Chondrocyte (in vitro differentiated cells): ENCODE results near the gene PPM1K. TPM values are rescaled to one million over a fixed set of nuclear protein-coding genes. Genes with fewer than 3 reads are reported as not detected.

Experiments used
- DNase-seq: peaks from one replicate; pipeline ENCODE4 v3.0.0; 2021; ENCODE audit warnings: mixed read lengths, low spot score
- H3K27ac Mint-ChIP-seq: one replicate; pipeline ENCODE4 v1.8.0; 2021; ENCODE audit warnings: mild to moderate bottlenecking, moderate library complexity, mixed read lengths; ENCODE audit not compliant: unreplicated experiment
- H3K27me3 Mint-ChIP-seq: 2 replicates; pipeline ENCODE4 v1.8.0; 2021; ENCODE audit warnings: low read depth, mixed read lengths
- H3K36me3 Mint-ChIP-seq: 2 replicates; pipeline ENCODE4 v1.8.0; 2021; ENCODE audit warnings: low read depth, mixed read lengths
- H3K4me1 Mint-ChIP-seq: 2 replicates; pipeline ENCODE4 v1.8.0; 2021; ENCODE audit warnings: low read depth, mild to moderate bottlenecking, mixed read lengths
- H3K4me3 Mint-ChIP-seq: one replicate; pipeline ENCODE4 v1.8.0; 2021; ENCODE audit warnings: mild to moderate bottlenecking, moderate library complexity, mixed read lengths; ENCODE audit not compliant: unreplicated experiment
- H3K9me3 Mint-ChIP-seq: 2 replicates; pipeline ENCODE4 v1.8.0; 2021; ENCODE audit warnings: low read depth, mixed read lengths
- total RNA-seq: library from RNA; stranded (reverse); gene quantifications from 3 replicates; pipeline ENCODE4 v1.2.1, GENCODE V29; 2021
- TF ChIP-seq, protein P1 (sequence below): fragments of 200-600 bp; sonication (generic); IDR thresholded peaks from 2 replicates; pipeline ENCODE4 v1.5.0; 2021; ENCODE audit warnings: antibody characterized with exemption, mild to moderate bottlenecking, moderate library complexity

PPM1K gene
- total RNA-seq, 1 donor from 2014 or later, result 17.0 TPM

DNA sequence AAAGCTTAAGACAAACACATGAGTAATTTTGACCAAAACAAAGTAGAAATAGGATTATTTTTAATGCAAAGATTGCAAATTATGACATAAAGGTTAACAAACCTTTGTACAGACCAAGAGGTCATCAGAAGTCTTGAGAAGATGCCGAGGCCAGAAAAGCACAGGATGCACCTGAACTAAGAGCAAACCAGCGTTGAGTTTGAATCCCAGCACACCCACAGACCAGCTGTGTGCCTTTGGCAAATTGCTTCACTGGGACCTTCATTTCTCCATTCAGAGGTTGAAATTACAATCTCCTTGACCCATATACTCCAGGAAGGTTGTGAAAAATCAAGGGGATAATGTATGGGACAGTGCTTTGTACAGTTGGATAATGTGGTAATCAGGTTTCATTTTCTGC, 56.6 kb downstream of the PPM1K start:
- no peaks in the 10 kb centered on the region for H3K36me3 Mint-ChIP-seq
- H3K4me3 Mint-ChIP-seq, result no peak overlapping the region
- H3K27me3 Mint-ChIP-seq, result no peaks in the 10 kb centered on the region
- no peak for DNase-seq
- TF ChIP-seq, protein P1, sequence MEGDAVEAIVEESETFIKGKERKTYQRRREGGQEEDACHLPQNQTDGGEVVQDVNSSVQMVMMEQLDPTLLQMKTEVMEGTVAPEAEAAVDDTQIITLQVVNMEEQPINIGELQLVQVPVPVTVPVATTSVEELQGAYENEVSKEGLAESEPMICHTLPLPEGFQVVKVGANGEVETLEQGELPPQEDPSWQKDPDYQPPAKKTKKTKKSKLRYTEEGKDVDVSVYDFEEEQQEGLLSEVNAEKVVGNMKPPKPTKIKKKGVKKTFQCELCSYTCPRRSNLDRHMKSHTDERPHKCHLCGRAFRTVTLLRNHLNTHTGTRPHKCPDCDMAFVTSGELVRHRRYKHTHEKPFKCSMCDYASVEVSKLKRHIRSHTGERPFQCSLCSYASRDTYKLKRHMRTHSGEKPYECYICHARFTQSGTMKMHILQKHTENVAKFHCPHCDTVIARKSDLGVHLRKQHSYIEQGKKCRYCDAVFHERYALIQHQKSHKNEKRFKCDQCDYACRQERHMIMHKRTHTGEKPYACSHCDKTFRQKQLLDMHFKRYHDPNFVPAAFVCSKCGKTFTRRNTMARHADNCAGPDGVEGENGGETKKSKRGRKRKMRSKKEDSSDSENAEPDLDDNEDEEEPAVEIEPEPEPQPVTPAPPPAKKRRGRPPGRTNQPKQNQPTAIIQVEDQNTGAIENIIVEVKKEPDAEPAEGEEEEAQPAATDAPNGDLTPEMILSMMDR, result no peak
- no peak overlapping the region for H3K27ac Mint-ChIP-seq
- H3K9me3 Mint-ChIP-seq, result peaks cover 5% of the 10 kb centered on the region
- peaks cover 9% of the 10 kb centered on the region for H3K4me1 Mint-ChIP-seq

DNA sequence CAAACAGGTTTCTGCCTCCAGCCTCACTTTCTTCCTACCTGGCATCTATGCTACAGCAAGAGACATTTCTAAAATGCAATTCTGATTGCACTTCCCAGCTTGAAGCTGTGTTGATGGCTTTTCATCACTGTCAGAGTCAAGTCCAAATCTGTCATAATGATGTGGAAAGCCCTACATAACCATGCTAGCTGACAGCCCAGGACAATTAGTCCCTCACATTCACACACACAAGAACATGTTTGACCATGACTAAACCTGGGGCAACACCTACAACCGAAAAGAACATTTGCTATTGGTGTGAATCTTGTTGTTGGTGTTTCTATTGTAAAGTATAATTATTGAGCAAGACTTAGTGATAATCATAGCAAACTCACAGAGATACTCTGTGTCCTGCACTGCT, 58.2 kb downstream of the PPM1K start:
- no peaks in the 10 kb centered on the region for H3K27me3 Mint-ChIP-seq
- TF ChIP-seq, protein P1, result no peak
- no peak for DNase-seq
- peaks cover 4% of the 10 kb centered on the region for H3K4me1 Mint-ChIP-seq
- H3K27ac Mint-ChIP-seq, result no peak overlapping the region
- peaks cover 5% of the 10 kb centered on the region for H3K9me3 Mint-ChIP-seq
- no peak overlapping the region for H3K4me3 Mint-ChIP-seq
- H3K36me3 Mint-ChIP-seq, result no peaks in the 10 kb centered on the region

DNA sequence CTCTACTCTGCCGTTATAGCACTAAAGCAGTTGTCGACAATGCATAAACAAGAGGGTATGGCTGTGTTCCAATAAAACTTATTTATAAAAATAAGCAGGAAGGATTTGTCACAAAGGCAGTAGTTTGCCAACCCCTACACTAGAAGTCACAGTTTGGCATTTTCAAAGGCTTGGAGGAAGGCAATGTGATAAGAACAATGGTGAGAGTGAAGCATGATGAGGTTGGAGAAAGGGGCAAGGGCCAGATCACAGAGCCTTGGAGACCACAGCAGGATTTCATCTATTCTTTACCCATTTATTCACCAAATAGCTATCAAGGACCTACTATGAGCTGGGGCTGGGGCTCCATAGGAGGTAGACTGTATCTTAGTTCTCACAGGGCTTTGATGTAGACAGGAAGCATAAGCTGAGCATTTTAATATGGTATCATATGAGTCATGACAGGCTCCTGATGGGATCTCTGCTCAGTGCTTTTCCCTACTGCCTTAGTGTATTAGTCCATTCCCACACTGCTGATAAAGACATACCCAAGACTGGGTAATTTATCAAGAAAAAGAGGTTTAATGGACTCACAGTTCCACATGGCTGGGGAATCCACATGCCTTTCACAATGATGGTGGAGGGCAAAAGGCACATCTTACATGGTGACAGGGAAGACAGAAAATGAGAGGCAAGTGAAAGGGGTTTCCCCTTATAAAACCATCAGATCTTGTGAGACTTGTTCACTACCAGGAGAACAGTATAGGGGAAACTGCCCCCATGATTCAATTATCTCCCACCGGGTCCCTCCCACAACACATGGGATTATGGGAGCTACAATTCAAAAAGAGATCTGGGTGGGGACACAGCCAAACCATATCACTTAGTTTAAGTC, 58.9 kb downstream of the PPM1K start:
- Mint-ChIP-seq H3K4me1 (no peaks in the 10 kb centered on the region), H3K36me3 (no peaks in the 10 kb centered on the region), H3K4me3 (no peak overlapping the region), H3K27me3 (no peaks in the 10 kb centered on the region), H3K27ac (no peak overlapping the region), H3K9me3 (peaks cover 5% of the 10 kb centered on the region)
- TF ChIP-seq, protein P1, result no peak
- no peak for DNase-seq

GRCh38 chr4:88223516-88223915, 60.8 kb downstream of the PPM1K start:
- H3K4me1 Mint-ChIP-seq, result peaks cover 3% of the 10 kb centered on the region
- no peak for DNase-seq
- peaks cover 2% of the 10 kb centered on the region for H3K27me3 Mint-ChIP-seq
- H3K36me3 Mint-ChIP-seq, result no peaks in the 10 kb centered on the region
- TF ChIP-seq, protein P1, result no peak
- no peak overlapping the region for H3K4me3 Mint-ChIP-seq
- no peaks in the 10 kb centered on the region for H3K9me3 Mint-ChIP-seq
- H3K27ac Mint-ChIP-seq, result no peak overlapping the region

DNA sequence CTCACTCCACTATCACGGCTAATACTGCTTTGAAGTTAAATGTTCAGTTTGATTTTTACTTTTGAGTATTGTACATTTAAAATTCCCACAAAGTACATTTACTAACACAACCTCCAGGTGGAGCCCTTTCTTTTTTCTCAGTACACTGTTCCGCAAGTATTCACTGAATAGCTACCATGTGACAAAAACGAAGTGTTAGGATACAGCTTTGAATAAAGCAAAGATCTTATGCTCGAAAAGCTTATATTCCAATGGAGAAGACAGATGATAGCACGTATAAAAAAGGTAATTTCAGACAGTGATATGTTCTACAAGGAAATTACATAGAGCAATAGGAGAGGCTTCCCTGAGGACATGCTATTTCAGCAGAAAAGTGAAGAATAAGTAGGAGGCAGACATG, 65.3 kb downstream of the PPM1K start:
- Mint-ChIP-seq H3K4me3 (no peak overlapping the region), H3K9me3 (no peaks in the 10 kb centered on the region), H3K4me1 (peaks cover 3% of the 10 kb centered on the region), H3K27ac (no peak overlapping the region), H3K36me3 (no peaks in the 10 kb centered on the region), H3K27me3 (peaks cover 6% of the 10 kb centered on the region)
- TF ChIP-seq, protein P1, result peak; percentile 92
- no peak for DNase-seq
